GM18498 (cell line): ENCODE data around the gene DNMT1.
"Not testable (repeated sequence)": the region's sequence is repeated elsewhere in the genome, so short reads cannot be mapped to it uniquely, and the experiment has no call there.

ENCODE experiments used
- ATAC-seq: cut with Tn5 transposase; IDR thresholded peaks from one replicate; pipeline ENCODE4 v1.9.1; 2021; ENCODE audit warnings: mild to moderate bottlenecking, moderate library complexity; ENCODE audit not compliant: unreplicated experiment

The DNMT1 gene

GRCh38 chr19:10222201-10222890, 27.6 kb upstream of the DNMT1 start:
- ATAC-seq: no peak

- no peak for ATAC-seq
Measured at GRCh38 chr19:10220695-10221094, 25.9 kb upstream of the DNMT1 start.

GRCh38 chr19:10219678-10220077, 24.9 kb upstream of the DNMT1 start:
- no peak for ATAC-seq

GRCh38 chr19:10217085-10217484, 22.3 kb upstream of the DNMT1 start:
- no peak for ATAC-seq

- no peak for ATAC-seq
Measured at GRCh38 chr19:10214784-10215183, 20.0 kb upstream of the DNMT1 start.

GRCh38 chr19:10211691-10212090, 16.9 kb upstream of the DNMT1 start:
- no peak for ATAC-seq

- no peak for ATAC-seq
Measured at GRCh38 chr19:10211061-10211460, 16.3 kb upstream of the DNMT1 start.

- ATAC-seq: no peak
Measured at GRCh38 chr19:10209315-10209714, 14.6 kb upstream of the DNMT1 start.

GRCh38 chr19:10207026-10207425, 12.3 kb upstream of the DNMT1 start:
- no peak for ATAC-seq

- no peak for ATAC-seq
Measured at GRCh38 chr19:10206226-10206885, 11.6 kb upstream of the DNMT1 start.

GRCh38 chr19:10205636-10206035, 10.9 kb upstream of the DNMT1 start:
- ATAC-seq: no peak

- ATAC-seq: no peak
Measured at GRCh38 chr19:10203686-10204085, 8.9 kb upstream of the DNMT1 start.

- ATAC-seq: no peak
Measured at GRCh38 chr19:10201176-10201575, 6.4 kb upstream of the DNMT1 start.

- not testable (repeated sequence) for ATAC-seq
Measured at GRCh38 chr19:10200101-10200500, 5.3 kb upstream of the DNMT1 start.

- ATAC-seq: not testable (repeated sequence)
Measured at GRCh38 chr19:10198889-10199644, 4.3 kb upstream of the DNMT1 start.

- ATAC-seq: no peak
Measured at GRCh38 chr19:10195199-10195519, 406 bp upstream of the DNMT1 start.

- ATAC-seq: peak; percentile 21
Measured at GRCh38 chr19:10193790-10194499, 808 bp downstream of the DNMT1 start.

- no peak for ATAC-seq
Measured at GRCh38 chr19:10192922-10193321, 1.8 kb downstream of the DNMT1 start.

- ATAC-seq: no peak
Measured at GRCh38 chr19:10191347-10191746, 3.4 kb downstream of the DNMT1 start.

GRCh38 chr19:10190026-10190425, 4.7 kb downstream of the DNMT1 start:
- ATAC-seq: no peak

- ATAC-seq: no peak
Measured at GRCh38 chr19:10189616-10190015, 5.1 kb downstream of the DNMT1 start.
